Measurements from ENCODE around the gene TAF15. TPM values are rescaled to one million over a fixed set of nuclear protein-coding genes. Genes with fewer than 3 reads are reported as not detected.

Gene TAF15
- total RNA-seq, 1 donor: 55.0 TPM

DNA sequence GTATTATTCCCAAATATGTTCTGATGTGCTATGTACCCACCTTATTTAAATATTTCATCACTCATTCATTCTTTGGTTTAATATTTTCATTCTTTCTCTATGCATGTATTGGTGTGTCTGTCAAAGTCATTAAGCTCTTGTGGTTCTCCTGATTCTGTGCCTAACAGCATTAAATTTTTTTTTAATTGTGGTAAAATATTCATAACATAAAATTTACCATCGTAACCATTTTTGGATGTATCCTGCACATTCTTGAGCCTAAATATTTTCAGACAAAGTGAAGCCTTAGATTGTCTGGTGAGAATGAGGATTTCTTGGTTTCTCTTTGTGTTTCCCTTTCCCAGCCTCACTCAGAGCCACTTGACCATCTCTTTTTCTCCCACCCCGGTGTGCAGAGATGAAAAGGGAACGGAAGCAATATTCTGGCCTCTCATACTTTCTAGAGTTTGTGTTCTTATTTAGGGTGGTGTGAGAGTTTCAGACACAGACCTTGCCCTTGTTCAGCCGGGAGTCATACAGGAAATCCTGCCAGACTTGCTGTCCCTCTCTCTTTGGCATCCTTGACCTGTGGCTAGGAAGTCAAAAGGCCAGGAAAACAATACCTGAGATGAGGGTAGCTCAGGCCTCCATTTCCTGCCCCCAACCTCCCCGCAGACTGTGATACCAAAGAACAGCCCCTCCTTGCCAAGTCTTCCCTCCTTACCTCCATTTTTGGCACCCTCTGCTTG is 66.0 kb downstream of the TAF15 start:
- TF ChIP-seq, protein P1, sequence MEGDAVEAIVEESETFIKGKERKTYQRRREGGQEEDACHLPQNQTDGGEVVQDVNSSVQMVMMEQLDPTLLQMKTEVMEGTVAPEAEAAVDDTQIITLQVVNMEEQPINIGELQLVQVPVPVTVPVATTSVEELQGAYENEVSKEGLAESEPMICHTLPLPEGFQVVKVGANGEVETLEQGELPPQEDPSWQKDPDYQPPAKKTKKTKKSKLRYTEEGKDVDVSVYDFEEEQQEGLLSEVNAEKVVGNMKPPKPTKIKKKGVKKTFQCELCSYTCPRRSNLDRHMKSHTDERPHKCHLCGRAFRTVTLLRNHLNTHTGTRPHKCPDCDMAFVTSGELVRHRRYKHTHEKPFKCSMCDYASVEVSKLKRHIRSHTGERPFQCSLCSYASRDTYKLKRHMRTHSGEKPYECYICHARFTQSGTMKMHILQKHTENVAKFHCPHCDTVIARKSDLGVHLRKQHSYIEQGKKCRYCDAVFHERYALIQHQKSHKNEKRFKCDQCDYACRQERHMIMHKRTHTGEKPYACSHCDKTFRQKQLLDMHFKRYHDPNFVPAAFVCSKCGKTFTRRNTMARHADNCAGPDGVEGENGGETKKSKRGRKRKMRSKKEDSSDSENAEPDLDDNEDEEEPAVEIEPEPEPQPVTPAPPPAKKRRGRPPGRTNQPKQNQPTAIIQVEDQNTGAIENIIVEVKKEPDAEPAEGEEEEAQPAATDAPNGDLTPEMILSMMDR (IDR thresholded peaks at IDR 0.05; ENCODE audit: extremely low read depth, low read depth, low read length): no peak
- no peak overlapping the region for H3K4me3 ChIP-seq (ENCODE audit: insufficient read depth, low read length)
- no peaks in the 10 kb centered on the region for H4K20me1 ChIP-seq (ENCODE audit: insufficient read depth, low read length)
- H3K9me3 ChIP-seq (ENCODE audit: low read depth, low read length): no peaks in the 10 kb centered on the region
- no peak for DNase-seq (ENCODE audit: insufficient read length, low spot score, missing footprints)
- H3K27me3 ChIP-seq (ENCODE audit: insufficient read depth, low read length): no peaks in the 10 kb centered on the region
- H3K79me2 ChIP-seq (ENCODE audit: insufficient read depth, low read length): no peaks in the 10 kb centered on the region
- H2AFZ ChIP-seq (ENCODE audit: low read length): no peak overlapping the region
- no peaks in the 10 kb centered on the region for H3K36me3 ChIP-seq (ENCODE audit: insufficient read depth, low read length)
- no peak overlapping the region for H3K4me2 ChIP-seq (ENCODE audit: insufficient read depth, low read length)
- H3K27ac ChIP-seq (ENCODE audit: low read depth, low read length): no peak overlapping the region
- no peaks in the 10 kb centered on the region for H3K4me1 ChIP-seq (ENCODE audit: insufficient read depth, low read length)

GRCh38 chr17:35875800-35876139 is 66.5 kb downstream of the TAF15 start:
- Histone ChIP-seq H3K27ac (ENCODE audit: low read depth, low read length) (no peak overlapping the region), H3K4me2 (ENCODE audit: insufficient read depth, low read length) (no peak overlapping the region), H3K4me1 (ENCODE audit: insufficient read depth, low read length) (no peaks in the 10 kb centered on the region), H3K9me3 (ENCODE audit: low read depth, low read length) (no peaks in the 10 kb centered on the region), H3K27me3 (ENCODE audit: insufficient read depth, low read length) (no peaks in the 10 kb centered on the region), H3K79me2 (ENCODE audit: insufficient read depth, low read length) (no peaks in the 10 kb centered on the region), H3K4me3 (ENCODE audit: insufficient read depth, low read length) (no peak overlapping the region), H4K20me1 (ENCODE audit: insufficient read depth, low read length) (no peaks in the 10 kb centered on the region), H3K36me3 (ENCODE audit: insufficient read depth, low read length) (no peaks in the 10 kb centered on the region), H2AFZ (ENCODE audit: low read length) (no peak overlapping the region)
- no peak for DNase-seq (ENCODE audit: insufficient read length, low spot score, missing footprints)
- TF ChIP-seq, protein P1 (IDR thresholded peaks at IDR 0.05; ENCODE audit: extremely low read depth, low read depth, low read length): no peak

DNA sequence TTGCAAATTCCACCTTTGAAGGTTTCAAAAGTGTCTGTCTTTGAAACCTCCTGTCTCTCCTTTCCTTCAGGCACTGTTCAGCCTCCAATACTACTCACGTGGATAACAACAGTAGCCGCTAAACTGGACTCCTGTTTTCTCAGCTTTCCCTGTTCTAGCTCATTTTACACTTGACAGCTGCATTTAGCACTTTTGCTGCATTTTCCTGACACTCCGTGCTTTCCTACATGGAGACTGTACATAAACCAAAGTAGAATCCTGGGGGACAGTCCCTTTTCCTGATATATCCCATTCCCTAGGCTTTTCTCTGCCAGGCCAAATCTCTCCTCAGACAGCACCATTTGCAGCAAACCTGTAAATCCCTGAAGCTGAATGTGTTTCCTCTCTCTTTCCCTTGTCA is 67.2 kb downstream of the TAF15 start:
- no peak for DNase-seq (ENCODE audit: insufficient read length, low spot score, missing footprints)
- no peak overlapping the region for H3K4me3 ChIP-seq (ENCODE audit: insufficient read depth, low read length)
- no peak overlapping the region for H3K4me2 ChIP-seq (ENCODE audit: insufficient read depth, low read length)
- no peaks in the 10 kb centered on the region for H3K79me2 ChIP-seq (ENCODE audit: insufficient read depth, low read length)
- TF ChIP-seq, protein P1 (IDR thresholded peaks at IDR 0.05; ENCODE audit: extremely low read depth, low read depth, low read length): no peak
- no peaks in the 10 kb centered on the region for H3K4me1 ChIP-seq (ENCODE audit: insufficient read depth, low read length)
- H3K27ac ChIP-seq (ENCODE audit: low read depth, low read length): no peak overlapping the region
- H4K20me1 ChIP-seq (ENCODE audit: insufficient read depth, low read length): no peaks in the 10 kb centered on the region
- H3K9me3 ChIP-seq (ENCODE audit: low read depth, low read length): no peaks in the 10 kb centered on the region
- H2AFZ ChIP-seq (ENCODE audit: low read length): no peak overlapping the region
- H3K36me3 ChIP-seq (ENCODE audit: insufficient read depth, low read length): no peaks in the 10 kb centered on the region
- no peaks in the 10 kb centered on the region for H3K27me3 ChIP-seq (ENCODE audit: insufficient read depth, low read length)

- Histone ChIP-seq H3K9me3 (ENCODE audit: low read depth, low read length) (no peaks in the 10 kb centered on the region), H3K4me1 (ENCODE audit: insufficient read depth, low read length) (no peaks in the 10 kb centered on the region), H3K27me3 (ENCODE audit: insufficient read depth, low read length) (no peaks in the 10 kb centered on the region), H3K79me2 (ENCODE audit: insufficient read depth, low read length) (no peaks in the 10 kb centered on the region), H3K4me2 (ENCODE audit: insufficient read depth, low read length) (no peak overlapping the region), H3K4me3 (ENCODE audit: insufficient read depth, low read length) (no peak overlapping the region), H3K36me3 (ENCODE audit: insufficient read depth, low read length) (no peaks in the 10 kb centered on the region), H4K20me1 (ENCODE audit: insufficient read depth, low read length) (no peaks in the 10 kb centered on the region), H2AFZ (ENCODE audit: low read length) (no peak overlapping the region), H3K27ac (ENCODE audit: low read depth, low read length) (no peak overlapping the region)
- TF ChIP-seq, protein P1 (IDR thresholded peaks at IDR 0.05; ENCODE audit: extremely low read depth, low read depth, low read length): no peak
- no peak for DNase-seq (ENCODE audit: insufficient read length, low spot score, missing footprints)
These were observed 68.2 kb downstream of the TAF15 start for GRCh38 chr17:35877345-35878029.

All from osteoblast (primary cell).